Subcutaneous abdominal adipose tissue (tissue), 5 donors: ENCODE data around the gene STARD3.

ENCODE experiments used
- H3K27ac ChIP-seq: one replicate; pipeline ENCODE4 v1.7.0; 2013; ENCODE audit warnings: low read depth, mild to moderate bottlenecking, inconsistent platforms, low read length, moderate library complexity
- H3K27me3 ChIP-seq, 5 donors: one replicate each; pipeline ENCODE4 v1.7.0; 2013; ENCODE audit warnings: low read length in 5 of 5, inconsistent platforms in 1 of 5; ENCODE audit not compliant: control insufficient read depth in 5 of 5, insufficient read depth in 4 of 5
- H3K36me3 ChIP-seq, 5 donors: one replicate each; pipeline ENCODE4 v1.7.0; 2013; ENCODE audit warnings: low read length in 5 of 5; ENCODE audit not compliant: control insufficient read depth in 5 of 5, insufficient read depth in 5 of 5
- H3K4me1 ChIP-seq, 5 donors: one replicate each; pipeline ENCODE4 v1.7.0; 2013; ENCODE audit warnings: low read length in 5 of 5, mild to moderate bottlenecking in 3 of 5, moderate library complexity in 1 of 5; ENCODE audit not compliant: control insufficient read depth in 5 of 5, insufficient read depth in 5 of 5
- H3K4me3 ChIP-seq, 5 donors: one replicate each; pipeline ENCODE4 v1.7.0; 2013; ENCODE audit warnings: low read length in 5 of 5, low read depth in 1 of 5
- H3K9ac ChIP-seq, 5 donors: one replicate each; pipeline ENCODE4 v1.7.0; 2013; ENCODE audit warnings: low read length in 5 of 5, mild to moderate bottlenecking in 4 of 5, moderate library complexity in 3 of 5
- H3K9me3 ChIP-seq, 5 donors: one replicate each; pipeline ENCODE4 v1.7.0; 2013; ENCODE audit warnings: low read length in 5 of 5; ENCODE audit not compliant: control insufficient read depth in 5 of 5
- donor health status: healthy.
- donor health status: healthy.
- donor health status: healthy.
- donor health status: healthy.
- donor health status: healthy.

STARD3 gene

DNA sequence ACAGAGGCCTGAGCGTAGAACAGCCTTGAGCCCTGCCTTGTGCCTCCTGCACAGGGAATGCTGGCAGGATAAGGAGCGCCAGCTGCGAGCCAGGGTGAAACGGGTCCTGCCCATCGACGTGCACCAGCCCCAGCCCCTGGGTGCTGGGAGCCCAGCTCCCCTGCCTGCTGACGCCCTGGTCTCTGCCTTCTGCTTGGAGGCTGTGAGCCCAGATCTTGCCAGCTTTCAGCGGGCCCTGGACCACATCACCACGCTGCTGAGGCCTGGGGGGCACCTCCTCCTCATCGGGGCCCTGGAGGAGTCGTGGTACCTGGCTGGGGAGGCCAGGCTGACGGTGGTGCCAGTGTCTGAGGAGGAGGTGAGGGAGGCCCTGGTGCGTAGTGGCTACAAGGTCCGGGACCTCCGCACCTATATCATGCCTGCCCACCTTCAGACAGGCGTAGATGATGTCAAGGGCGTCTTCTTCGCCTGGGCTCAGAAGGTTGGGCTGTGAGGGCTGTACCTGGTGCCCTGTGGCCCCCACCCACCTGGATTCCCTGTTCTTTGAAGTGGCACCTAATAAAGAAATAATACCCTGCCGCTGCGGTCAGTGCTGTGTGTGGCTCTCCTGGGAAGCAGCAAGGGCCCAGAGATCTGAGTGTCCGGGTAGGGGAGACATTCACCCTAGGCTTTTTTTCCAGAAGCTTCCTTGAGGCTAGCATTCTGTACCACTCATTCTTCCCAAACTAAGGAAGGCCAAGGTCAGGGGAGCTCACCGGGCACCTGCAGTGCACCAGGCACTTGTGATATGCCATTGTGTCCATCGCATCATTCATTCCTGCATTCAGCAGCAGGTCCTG is 33.2 kb downstream of the STARD3 start:
- H3K27ac ChIP-seq = no peak overlapping the region
- no peaks in the 10 kb centered on the region for H3K36me3 ChIP-seq
- H3K9ac ChIP-seq = no peak overlapping the region
- H3K9me3 ChIP-seq = no peaks in the 10 kb centered on the region
- peaks cover 2 to 36% (median 29%) of the 10 kb centered on the region in 5 donors for H3K4me1 ChIP-seq
- H3K4me3 ChIP-seq = no peak overlapping the region
- peaks cover 38 to 61% (median 45%) of the 10 kb centered on the region in 5 donors for H3K27me3 ChIP-seq

DNA sequence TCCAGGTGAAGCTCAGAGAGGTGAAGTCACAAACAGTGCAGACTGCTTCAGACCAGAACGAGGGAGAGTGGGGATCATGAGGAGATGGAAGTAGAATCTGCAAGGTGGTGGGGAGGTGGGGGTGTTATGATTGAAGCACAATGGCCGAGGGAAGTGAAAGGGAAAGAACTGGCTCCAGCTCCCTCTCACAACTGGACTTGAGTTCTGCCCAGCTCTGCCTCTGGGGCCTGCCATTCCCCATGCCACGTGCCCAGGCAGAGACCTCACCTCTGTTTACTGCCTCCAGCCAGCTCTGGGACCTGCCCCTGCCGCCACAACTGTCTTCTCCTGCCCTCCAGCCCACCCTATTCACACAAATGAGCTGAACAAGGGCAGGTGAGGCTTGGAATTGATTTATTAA is 33.8 kb downstream of the STARD3 start:
- Histone ChIP-seq H3K4me1 (peaks cover 2 to 39% (median 35%) of the 10 kb centered on the region in 5 donors), H3K27ac (no peak overlapping the region), H3K9me3 (no peaks in the 10 kb centered on the region), H3K27me3 (peaks cover 37 to 58% (median 39%) of the 10 kb centered on the region in 5 donors), H3K9ac (peak overlapping the region in 1 of 5 donors; percentile 2), H3K36me3 (no peaks in the 10 kb centered on the region), H3K4me3 (no peak overlapping the region)

DNA sequence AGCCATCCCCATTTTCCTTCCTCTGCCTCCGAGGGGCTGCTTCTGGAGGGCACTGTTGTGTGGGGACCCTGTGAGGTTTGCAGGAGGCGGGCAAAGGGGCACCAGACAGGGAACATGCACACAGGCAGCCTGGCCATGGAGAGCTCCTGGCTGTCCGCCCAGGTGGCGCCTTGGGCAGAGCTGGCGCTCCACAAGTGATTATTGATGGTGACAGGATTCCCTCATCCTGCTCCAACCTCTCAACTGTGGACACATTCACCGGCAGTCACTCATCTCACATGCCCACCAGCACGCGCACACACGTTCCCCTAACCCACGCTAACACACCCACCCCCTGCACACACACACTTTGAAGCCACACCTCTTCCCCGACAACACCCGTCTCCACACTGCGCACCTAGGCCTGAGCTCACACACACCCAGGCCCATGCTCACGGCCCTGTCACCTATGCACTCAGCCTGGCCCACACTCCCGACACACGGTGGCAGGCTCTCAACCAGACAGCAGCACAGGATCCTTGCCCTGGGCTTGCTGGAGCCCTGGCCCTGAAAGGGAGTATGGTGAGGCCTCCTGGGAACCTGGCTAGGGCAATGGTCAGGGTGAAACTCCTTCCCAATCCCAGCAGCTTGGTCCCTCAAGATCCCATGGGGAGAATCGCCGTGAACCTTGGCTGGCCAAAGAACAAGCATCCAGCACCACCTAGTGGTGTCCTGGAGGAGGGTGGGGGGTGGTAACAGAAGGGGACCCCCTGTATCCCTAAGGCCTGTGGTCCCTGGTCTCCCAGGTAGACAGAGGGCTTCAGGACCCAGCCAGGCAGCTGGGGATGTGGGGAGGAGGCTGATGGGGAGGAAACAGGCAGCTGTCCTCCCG is 34.9 kb downstream of the STARD3 start:
- Histone ChIP-seq H3K27me3 (peaks cover 29 to 47% (median 32%) of the 10 kb centered on the region in 5 donors), H3K4me1 (peaks cover 5 to 42% (median 34%) of the 10 kb centered on the region in 5 donors), H3K27ac (no peak overlapping the region), H3K4me3 (no peak overlapping the region), H3K9me3 (no peaks in the 10 kb centered on the region), H3K9ac (peak overlapping the region in 1 of 5 donors; percentile 7), H3K36me3 (peaks cover 0 to 8% (median 2%) of the 10 kb centered on the region in 5 donors)

DNA sequence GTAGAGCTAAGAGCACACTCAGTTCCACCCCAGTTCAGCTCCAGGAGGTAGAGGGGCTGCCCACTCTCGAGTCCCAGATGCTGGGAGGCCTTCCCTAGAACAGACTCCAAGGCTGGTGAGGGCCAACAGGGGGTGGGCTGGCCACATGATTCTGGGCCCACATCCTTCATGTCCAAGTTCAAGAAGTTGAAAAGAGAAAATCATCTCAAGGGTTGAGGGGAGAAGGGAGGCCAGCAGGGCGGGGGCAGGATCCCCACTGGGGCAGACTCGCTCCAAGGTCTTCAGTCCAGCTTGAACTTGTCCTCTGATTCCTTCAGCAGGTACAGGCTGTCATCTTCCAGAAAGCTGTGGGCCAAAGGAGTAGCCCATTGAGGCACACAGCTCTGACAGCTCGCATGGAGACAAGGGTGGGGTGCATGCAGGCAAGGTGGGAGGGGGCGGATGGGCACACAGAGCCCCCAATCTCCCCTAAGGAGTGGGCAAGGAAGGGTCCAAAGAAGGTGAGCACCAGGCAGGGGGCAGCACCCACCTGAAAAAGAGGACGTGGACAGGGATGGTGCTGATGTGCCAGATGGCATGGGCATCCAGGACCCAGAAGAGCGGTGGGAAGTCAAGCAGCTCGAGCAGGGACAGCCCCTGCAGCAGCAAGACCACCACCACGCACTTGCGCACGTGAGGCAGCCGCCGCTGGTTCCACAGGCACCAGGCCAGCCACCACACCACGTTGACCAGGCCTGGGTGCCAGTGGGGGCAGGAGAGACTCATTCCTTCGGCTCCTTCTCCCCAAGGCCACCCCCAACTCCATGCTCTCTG is 35.8 kb downstream of the STARD3 start:
- H3K9ac ChIP-seq = peak overlapping the region in 1 of 5 donors; percentile 7
- peaks cover 23 to 40% (median 28%) of the 10 kb centered on the region in 5 donors for H3K27me3 ChIP-seq
- H3K27ac ChIP-seq = no peak overlapping the region
- peaks cover 5 to 34% (median 28%) of the 10 kb centered on the region in 5 donors for H3K4me1 ChIP-seq
- H3K4me3 ChIP-seq = no peak overlapping the region
- no peaks in the 10 kb centered on the region for H3K9me3 ChIP-seq
- H3K36me3 ChIP-seq = peaks cover 0 to 12% (median 3%) of the 10 kb centered on the region in 5 donors

DNA sequence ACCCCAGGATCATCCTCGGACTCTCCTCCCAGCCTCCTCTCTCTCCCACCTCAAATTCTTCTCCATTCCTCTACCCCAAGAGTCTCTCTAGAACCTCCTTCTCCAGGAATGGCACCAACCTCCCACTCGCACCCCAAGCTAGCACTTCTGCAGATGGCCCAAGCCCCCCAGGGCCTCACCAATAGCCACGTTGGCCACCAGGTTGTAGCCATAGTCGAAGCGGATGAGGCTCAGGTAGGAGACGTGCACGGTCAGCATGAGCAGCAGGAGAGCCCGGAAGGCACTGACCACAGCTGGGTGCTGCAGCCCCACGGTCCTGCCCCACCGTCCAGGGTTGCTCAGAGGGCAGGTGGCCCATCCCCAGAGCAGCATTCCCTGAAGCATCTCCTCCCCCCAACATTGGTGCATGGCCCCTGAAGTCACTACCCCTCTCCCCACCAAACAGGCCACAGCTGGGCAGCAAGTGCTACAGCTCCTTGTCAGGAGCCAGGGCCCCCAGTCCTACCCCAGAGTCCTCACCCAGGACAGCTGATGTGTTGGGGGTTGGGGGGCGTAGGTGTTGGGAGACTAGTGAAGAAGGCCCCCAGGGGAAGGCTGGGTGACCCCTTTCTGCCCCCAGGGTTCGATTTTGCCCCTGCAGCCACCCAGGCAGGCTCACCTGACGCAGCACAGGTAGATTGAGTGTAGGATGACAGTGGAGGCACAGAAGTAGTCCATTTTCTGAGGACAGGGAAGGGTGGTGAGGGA is 36.6 kb downstream of the STARD3 start:
- peaks cover 5 to 27% (median 23%) of the 10 kb centered on the region in 5 donors for H3K4me1 ChIP-seq
- H3K27me3 ChIP-seq = peaks cover 19 to 36% (median 28%) of the 10 kb centered on the region in 5 donors
- H3K9me3 ChIP-seq = no peaks in the 10 kb centered on the region
- no peak overlapping the region for H3K27ac ChIP-seq
- H3K4me3 ChIP-seq = no peak overlapping the region
- peaks cover 0 to 17% (median 3%) of the 10 kb centered on the region in 5 donors for H3K36me3 ChIP-seq
- no peak overlapping the region for H3K9ac ChIP-seq

DNA sequence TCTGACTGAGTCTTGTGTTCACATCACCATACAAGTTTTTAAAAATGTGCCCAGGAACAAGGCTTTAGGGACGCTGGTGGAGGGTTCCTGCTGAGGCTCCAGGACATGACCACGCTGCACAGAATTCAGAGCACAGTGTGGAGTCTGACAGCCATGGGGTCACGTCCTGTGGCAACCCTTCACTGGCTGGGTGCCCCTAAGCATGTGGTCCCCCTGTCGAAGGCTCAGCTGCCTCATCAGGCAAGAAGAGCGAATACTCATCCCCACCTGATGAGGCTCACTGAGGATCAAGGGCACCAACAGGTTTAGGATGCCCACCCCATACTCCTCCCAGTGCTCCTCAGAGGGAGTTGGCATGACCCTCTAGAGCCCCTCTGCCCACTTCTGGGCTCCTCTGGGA is 37.2 kb downstream of the STARD3 start:
- H3K4me1 ChIP-seq = peaks cover 3 to 25% (median 20%) of the 10 kb centered on the region in 5 donors
- no peak overlapping the region for H3K27ac ChIP-seq
- H3K9ac ChIP-seq = no peak overlapping the region

DNA sequence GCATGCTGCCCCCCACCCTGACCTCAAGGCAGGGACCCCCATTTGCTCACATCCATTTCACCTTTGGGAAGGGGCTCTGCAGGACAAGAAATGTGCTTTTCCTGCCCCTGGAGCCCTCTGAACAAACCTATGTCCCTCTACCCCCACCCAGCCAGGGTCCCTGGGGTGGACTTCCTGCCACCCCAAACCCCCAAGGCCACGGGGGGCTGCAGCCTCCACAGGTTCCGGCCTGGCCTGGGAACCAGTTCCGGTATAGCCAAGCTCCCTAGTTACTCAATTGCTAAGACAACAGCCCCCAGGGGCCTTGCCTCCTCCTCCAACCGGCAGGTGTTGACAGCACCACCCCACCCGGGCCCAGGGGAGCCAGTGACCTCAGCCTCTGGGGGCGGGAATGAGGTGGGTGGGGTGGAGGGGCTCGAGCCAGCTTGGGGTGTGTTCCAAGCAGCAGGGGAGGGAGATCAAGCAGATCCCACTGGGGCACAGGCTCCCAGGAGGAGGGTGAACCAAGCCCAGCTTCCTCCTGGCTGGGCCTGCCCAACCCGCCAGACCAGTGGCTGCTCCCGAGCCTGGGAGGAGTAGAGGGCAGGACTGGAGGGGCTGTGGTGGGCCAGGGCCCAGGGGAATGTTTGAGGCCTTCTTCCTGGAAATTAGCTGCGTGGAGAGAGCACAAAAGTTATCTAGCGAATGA is 37.9 kb downstream of the STARD3 start:
- no peak overlapping the region for H3K4me3 ChIP-seq
- peaks cover 0 to 25% (median 8%) of the 10 kb centered on the region in 5 donors for H3K36me3 ChIP-seq
- H3K4me1 ChIP-seq = peaks cover 3 to 31% (median 20%) of the 10 kb centered on the region in 5 donors
- no peak overlapping the region for H3K27ac ChIP-seq
- no peaks in the 10 kb centered on the region for H3K9me3 ChIP-seq
- H3K27me3 ChIP-seq = peaks cover 12 to 25% (median 17%) of the 10 kb centered on the region in 5 donors
- H3K9ac ChIP-seq = no peak overlapping the region

More for the DNA sequence above, 37.2 kb downstream of the STARD3 start:
- no peaks in the 10 kb centered on the region for H3K9me3 ChIP-seq
- no peak overlapping the region for H3K4me3 ChIP-seq
- peaks cover 0 to 18% (median 3%) of the 10 kb centered on the region in 5 donors for H3K36me3 ChIP-seq
- peaks cover 19 to 32% (median 24%) of the 10 kb centered on the region in 5 donors for H3K27me3 ChIP-seq

DNA sequence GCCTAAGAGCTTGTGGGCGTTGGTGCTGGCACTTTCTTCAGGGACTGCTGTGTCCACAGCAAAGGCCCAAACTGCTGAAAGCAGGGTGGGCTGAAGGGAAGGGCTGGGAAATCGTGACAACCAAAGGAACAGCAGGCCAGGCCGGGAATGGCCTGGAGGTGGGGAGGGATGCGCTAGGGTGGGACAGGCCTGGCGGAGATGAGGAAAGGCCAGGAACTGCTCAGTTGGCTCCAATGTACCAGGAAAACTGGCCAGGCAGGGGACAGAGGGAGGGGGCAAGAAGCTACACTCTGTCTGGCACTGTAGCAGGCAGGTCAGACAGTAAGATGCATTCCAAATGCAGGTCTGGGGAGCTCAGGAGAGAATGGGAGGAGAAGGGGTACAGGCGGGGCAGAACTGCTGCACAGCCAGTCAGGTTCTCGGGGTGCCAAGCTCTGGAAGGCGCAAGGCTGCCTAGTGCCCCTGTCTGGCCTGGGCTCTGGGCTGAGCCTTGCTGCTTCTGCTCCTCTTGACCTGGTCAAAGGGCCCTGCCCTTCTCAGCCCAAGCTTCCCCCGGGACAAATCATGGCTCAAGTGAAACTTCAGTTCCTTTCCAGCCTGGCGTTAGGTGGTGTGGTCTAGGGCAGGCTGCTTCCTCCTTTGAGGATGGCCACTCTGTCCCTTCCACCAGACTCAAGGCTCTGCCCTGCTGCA is 38.6 kb downstream of the STARD3 start:
- Histone ChIP-seq H3K4me1 (peaks cover 3 to 38% (median 20%) of the 10 kb centered on the region in 5 donors), H3K36me3 (peaks cover 0 to 30% (median 8%) of the 10 kb centered on the region in 5 donors), H3K4me3 (no peak overlapping the region), H3K9me3 (no peaks in the 10 kb centered on the region), H3K27ac (no peak overlapping the region), H3K27me3 (peaks cover 8 to 18% (median 10%) of the 10 kb centered on the region in 5 donors), H3K9ac (no peak overlapping the region)
